ENCODE results near the gene MYLIP. TPM values are rescaled to one million over a fixed set of nuclear protein-coding genes. Genes with fewer than 3 reads are reported as not detected.
"Not testable (repeated sequence)": the region's sequence is repeated elsewhere in the genome, so short reads cannot be mapped to it uniquely, and the experiment has no call there.

Gene MYLIP
- total RNA-seq, 1 experiment from 2014 or later, result 12.5 TPM

DNA sequence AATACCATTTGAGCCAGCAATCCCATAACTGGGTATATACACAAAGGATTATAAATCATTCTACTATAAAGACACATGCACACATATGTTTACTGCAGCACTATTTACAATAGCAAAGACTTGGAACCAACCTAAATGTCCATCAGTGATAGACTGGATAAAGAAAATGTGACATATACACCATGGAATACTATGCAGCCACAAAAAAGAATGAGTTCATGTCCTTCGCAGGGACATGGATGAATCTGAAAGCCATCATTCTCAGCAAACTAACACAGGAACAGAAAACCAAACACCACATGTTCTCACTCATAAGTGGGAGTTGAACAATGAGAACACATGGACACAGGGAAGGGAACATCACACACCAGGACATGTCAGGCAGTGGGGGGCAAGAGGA, 47.7 kb downstream of the MYLIP start:
- DNase-seq; H3K9me3 ChIP-seq (ENCODE audit: low read length); H3K4me1 ChIP-seq (ENCODE audit: insufficient read depth, low read length); POLR2A ChIA-PET (ENCODE audit: unreplicated experiment); H3F3A ChIP-seq (ENCODE audit: low read length, unreplicated experiment); H3K9ac ChIP-seq (ENCODE audit: low read length); H3K9me2 ChIP-seq (replicated peaks; ENCODE audit: low read length); H4K20me1 ChIP-seq (ENCODE audit: low read length); ATAC-seq; CTCF ChIA-PET; H2AFZ ChIP-seq (ENCODE audit: low read length); intact Hi-C loops (cut with micrococcal nuclease); H3K27ac ChIP-seq (ENCODE audit: low read length); H3K4me3 ChIP-seq (ENCODE audit: low read length); H3K4me2 ChIP-seq (ENCODE audit: low read length); BruUV-seq (replicated peaks); H3K36me3 ChIP-seq (ENCODE audit: low read depth, low read length); H3K79me2 ChIP-seq (ENCODE audit: low read length): not testable (repeated sequence)
- peaks cover 26% of the 10 kb centered on the region for H3K27me3 ChIP-seq (ENCODE audit: low read length)

DNA sequence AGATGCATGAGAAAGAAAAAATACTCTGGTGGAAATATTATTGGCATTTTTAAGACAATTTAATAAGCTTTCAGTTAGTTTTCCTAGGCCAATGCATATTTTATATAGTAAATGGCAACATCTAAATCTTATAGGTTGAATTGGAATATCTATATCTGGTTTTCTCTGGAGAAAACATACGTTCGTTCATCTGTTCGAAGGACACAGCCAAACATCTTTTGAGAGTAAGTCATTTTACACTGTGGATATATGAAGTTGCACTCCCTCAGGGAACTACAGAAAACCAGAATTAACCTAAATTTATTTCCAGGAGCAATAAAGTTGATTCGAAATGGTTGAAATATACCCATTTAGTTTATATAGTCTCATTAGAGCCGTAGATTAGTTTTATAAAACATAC, 49.0 kb downstream of the MYLIP start:
- CTCF ChIA-PET, result no interaction called here
- no peak overlapping the region for H3K9ac ChIP-seq (ENCODE audit: low read length)
- no TSS peak for BruUV-seq (replicated peaks)
- no peaks in the 10 kb centered on the region for H3F3A ChIP-seq (ENCODE audit: low read length, unreplicated experiment)
- H3K79me2 ChIP-seq (ENCODE audit: low read length), result no peaks in the 10 kb centered on the region
- H3K27ac ChIP-seq (ENCODE audit: low read length), result no peak overlapping the region
- no peaks in the 10 kb centered on the region for H3K36me3 ChIP-seq (ENCODE audit: low read depth, low read length)
- DNase-seq (no peak), ATAC-seq (no peak)
- TF ChIP-seq EZH2phosphoT487 (IDR thresholded peaks at IDR 0.05; ENCODE audit: borderline replicate concordance, low read length), result no peak
- no peak for TF ChIP-seq EZH2 (IDR thresholded peaks at IDR 0.05; ENCODE audit: low read length, unreplicated experiment)
- TF ChIP-seq, protein P1, sequence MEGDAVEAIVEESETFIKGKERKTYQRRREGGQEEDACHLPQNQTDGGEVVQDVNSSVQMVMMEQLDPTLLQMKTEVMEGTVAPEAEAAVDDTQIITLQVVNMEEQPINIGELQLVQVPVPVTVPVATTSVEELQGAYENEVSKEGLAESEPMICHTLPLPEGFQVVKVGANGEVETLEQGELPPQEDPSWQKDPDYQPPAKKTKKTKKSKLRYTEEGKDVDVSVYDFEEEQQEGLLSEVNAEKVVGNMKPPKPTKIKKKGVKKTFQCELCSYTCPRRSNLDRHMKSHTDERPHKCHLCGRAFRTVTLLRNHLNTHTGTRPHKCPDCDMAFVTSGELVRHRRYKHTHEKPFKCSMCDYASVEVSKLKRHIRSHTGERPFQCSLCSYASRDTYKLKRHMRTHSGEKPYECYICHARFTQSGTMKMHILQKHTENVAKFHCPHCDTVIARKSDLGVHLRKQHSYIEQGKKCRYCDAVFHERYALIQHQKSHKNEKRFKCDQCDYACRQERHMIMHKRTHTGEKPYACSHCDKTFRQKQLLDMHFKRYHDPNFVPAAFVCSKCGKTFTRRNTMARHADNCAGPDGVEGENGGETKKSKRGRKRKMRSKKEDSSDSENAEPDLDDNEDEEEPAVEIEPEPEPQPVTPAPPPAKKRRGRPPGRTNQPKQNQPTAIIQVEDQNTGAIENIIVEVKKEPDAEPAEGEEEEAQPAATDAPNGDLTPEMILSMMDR (conservative IDR thresholded peaks at IDR 0.05; ENCODE audit: low read depth, low read length), result no peak
- H3K4me1 ChIP-seq (ENCODE audit: insufficient read depth, low read length), result no peaks in the 10 kb centered on the region
- no peaks in the 10 kb centered on the region for H3K9me2 ChIP-seq (replicated peaks; ENCODE audit: low read length)
- no peaks in the 10 kb centered on the region for H4K20me1 ChIP-seq (ENCODE audit: low read length)
- H3K9me3 ChIP-seq (ENCODE audit: low read length), result no peaks in the 10 kb centered on the region
- H3K4me2 ChIP-seq (ENCODE audit: low read length), result no peak overlapping the region
- no peak overlapping the region for H3K4me3 ChIP-seq (ENCODE audit: low read length)
- intact Hi-C loops (cut with micrococcal nuclease), result no loop called here
- H3K27me3 ChIP-seq (ENCODE audit: low read length), result peaks cover 20% of the 10 kb centered on the region; the same call in 1 of the 2 replicates
- no peak overlapping the region for H2AFZ ChIP-seq (ENCODE audit: low read length)
- POLR2A ChIA-PET (ENCODE audit: unreplicated experiment), result no interaction called here

DNA sequence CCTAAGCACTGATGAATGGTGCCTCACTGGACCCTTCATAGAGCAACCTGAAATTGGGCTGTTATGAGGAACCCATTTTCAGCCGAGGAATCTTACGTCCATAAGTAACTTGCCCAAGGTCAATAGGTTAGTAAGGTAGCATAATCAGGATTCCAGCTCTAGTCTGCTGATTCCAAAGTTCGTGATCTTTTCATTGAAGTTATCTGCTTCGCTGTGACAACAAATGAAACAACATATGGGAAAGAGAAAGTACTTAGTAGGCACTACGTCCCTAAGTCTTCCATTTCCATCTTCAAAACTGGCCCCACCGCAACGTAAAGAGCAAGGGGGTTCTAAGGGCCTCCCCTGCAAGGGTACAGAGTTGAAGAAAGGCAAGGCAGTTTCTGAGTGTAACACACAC, 49.5 kb downstream of the MYLIP start:
- DNase-seq, result no peak
- Histone ChIP-seq H3K4me1 (ENCODE audit: insufficient read depth, low read length) (no peaks in the 10 kb centered on the region), H3K27me3 (ENCODE audit: low read length) (peaks cover 15% of the 10 kb centered on the region; the same call in 1 of the 2 replicates), H3K79me2 (ENCODE audit: low read length) (no peaks in the 10 kb centered on the region), H3K9me2 (replicated peaks; ENCODE audit: low read length) (no peaks in the 10 kb centered on the region), H3K27ac (ENCODE audit: low read length) (no peak overlapping the region), H3K9ac (ENCODE audit: low read length) (no peak overlapping the region), H3K4me2 (ENCODE audit: low read length) (no peak overlapping the region), H3K4me3 (ENCODE audit: low read length) (no peak overlapping the region), H3F3A (ENCODE audit: low read length, unreplicated experiment) (no peaks in the 10 kb centered on the region), H3K9me3 (ENCODE audit: low read length) (no peaks in the 10 kb centered on the region), H3K36me3 (ENCODE audit: low read depth, low read length) (no peaks in the 10 kb centered on the region), H4K20me1 (ENCODE audit: low read length) (no peaks in the 10 kb centered on the region), H2AFZ (ENCODE audit: low read length) (no peak overlapping the region)
- ATAC-seq, result no peak
- no TSS peak for BruUV-seq (replicated peaks)
- ChIA-PET CTCF (no interaction called here), POLR2A (ENCODE audit: unreplicated experiment) (no interaction called here)
- TF ChIP-seq, protein P1 (conservative IDR thresholded peaks at IDR 0.05; ENCODE audit: low read depth, low read length), result no peak
- no peak for TF ChIP-seq EZH2phosphoT487 (IDR thresholded peaks at IDR 0.05; ENCODE audit: borderline replicate concordance, low read length)
- TF ChIP-seq EZH2 (IDR thresholded peaks at IDR 0.05; ENCODE audit: low read length, unreplicated experiment), result no peak
- intact Hi-C loops (cut with micrococcal nuclease), result no loop called here

All from PC-3 (cell line).